HG03060 (cell line): ENCODE measurements around the gene CFAP251.

Experiments used
- ATAC-seq: cut with Tn5 transposase; IDR thresholded peaks from one replicate; pipeline ENCODE4 v1.9.1; 2021; ENCODE audit warnings: low read depth, moderate number of reproducible peaks; ENCODE audit not compliant: unreplicated experiment

Gene CFAP251

GRCh38 chr12:122001466-122002209 is 83.2 kb downstream of the CFAP251 start:
- ATAC-seq = no peak

DNA sequence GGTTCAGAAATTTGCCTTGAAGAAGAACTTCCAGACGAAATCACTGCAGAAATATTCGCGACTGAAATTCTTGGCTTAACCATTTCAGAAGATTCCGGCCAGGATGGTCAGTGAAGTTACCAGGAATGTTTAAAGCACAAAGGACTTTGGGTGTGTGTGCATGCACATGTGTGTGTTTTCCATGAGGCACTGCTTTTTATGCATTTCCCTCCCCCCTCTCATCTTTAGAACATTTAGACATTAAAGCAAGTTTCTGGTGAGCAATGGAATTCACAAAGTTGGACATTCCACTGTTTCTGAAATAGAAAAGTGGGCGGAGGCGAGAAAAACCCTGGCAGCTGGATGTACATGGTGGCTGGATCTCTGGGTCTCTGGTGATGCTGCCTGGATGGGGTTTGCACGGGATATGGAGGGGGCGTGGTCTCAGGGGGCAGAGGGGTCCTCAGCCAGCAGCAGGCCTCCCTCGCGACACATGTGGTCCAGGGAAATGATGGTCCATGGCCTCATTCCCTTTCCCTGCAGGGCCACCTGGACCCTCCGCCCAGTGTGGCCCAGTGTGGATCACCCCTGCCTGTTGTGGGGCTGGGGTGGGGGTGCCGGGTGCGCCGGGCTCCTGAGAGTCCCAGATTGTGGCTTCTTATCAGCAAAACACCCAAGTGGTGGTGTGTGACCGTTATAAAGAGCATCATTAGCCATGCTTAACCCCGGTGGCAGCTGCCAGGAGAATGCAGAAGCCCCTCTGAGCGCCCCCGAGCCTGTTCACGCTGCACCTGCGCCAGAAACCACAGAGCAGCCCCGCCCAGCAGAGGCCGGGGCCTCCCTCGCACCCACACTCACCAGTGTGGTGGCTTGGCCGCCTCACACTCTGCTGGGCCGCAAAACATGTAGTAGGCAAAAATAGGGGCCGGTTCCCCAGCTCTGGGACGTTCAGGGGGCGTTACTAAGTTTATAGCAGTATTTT is 85.5 kb downstream of the CFAP251 start:
- ATAC-seq = no peak

DNA sequence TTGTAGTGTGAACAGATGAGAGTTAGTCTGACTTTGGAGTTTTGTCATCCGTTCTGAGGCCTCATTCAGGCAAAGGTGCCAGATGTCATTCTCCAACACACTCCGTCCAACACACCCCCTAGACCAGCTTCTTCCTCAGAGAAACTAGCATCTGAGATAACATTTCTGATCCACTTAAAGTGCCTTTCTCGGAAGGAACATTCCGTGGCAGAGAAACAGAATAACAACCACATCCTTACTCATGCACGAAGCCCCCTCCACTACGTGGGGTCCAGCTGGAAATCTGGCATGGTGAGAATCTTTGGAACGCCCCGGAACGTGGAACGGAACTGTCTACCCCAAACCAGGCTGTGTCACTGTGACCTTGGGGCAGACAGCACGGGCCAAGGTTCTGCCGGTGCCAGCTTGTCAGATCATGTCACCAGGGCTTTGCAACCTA is 86.3 kb downstream of the CFAP251 start:
- no peak for ATAC-seq

DNA sequence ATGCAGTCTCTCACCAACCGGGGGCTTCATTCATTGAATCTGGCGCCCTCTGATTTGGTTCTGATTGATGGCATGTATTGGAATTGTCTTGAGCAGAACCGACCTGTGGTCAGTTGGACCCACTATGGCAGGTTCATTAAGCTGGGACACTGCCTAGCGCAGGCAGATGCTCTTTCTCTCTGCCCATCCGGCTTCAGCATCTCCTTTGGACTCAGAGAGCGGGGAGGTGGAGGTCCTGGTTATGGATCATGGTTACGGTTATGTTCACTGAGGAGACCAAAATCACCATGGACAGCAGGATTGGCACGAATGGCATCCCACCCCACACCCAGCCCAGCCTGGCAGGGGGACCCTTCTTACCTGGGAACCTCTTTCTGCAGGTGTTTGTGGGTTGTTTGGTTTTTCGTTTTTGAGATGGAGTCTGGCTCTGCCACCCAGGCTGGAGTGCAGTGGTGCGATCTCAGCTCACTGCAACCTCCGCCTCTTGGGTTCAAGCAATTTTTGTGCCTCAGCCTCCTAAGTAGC is 86.9 kb downstream of the CFAP251 start:
- no peak for ATAC-seq

DNA sequence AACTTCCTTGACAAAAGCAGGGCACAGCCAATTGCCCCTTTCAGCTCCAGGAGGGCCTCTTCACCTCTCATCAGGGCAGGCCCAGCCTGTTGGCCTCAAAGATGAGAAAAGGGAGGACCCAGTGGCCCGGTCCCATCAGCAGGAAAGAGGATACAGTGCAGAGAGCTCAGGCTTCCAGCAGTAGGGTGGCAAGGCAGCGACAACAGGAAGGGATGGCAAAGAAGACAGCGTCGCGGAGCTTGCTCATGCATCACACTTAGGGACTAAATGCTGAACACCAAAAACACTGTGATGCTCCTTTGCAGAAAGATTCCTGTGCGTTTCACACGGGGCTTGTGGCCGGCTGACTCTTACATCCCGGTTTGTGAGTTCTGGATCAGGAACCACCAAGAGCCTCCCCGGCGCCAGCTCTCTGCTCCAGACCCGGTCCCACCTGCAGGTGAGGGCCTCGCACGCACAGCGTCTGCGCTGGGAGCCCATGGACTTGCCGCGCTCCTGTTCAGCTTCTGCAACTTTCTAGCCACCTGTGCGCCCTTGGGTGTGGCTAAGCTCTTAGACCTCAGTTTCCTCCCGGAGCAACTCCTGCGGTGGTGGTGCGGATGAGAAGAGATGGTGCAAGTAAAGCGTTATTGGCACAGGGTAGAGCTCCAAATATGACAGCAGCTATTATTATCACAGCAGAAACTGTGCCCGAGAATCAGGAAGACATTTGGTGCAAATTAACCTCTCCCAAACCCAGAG is 88.0 kb downstream of the CFAP251 start:
- ATAC-seq = no peak

DNA sequence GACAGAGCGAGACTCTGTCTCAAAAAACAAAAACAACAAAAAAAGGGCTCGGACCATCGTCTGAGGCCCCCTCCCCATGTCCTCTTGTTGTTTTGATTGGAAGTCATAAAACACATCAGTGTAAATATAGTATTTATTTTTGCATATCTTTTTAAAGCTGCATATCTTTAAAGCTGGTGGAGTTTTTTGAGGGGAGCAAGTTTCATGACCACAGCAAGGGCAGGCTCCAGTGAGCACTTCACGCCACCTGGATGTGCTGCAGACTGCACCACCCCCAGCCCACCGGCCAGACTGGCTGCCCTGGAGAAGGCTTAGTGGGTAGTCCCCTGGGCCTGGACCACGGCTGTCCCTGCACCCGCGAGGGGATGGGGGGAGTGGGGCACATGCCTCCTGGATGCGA is 91.3 kb downstream of the CFAP251 start:
- ATAC-seq = no peak

DNA sequence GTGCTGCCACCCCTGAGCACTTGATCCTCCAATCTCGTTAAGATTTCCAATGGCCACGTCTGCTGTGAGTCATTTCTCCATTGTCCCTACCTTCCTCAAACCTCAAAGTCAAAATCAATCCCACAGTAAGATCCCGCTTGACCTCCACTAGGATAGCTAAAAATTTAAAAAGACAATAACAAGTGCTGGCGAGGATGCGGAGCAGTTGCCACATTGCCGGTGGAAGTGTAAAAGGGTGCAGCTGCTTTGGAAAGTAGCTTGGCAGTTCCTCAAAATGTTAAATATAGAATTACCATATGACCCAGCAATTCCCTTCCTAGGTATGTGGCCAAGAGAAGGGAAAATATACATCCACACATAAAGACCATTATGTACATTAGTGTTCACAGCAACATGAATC is 93.8 kb downstream of the CFAP251 start:
- ATAC-seq = no peak

GRCh38 chr12:122013136-122013535 is 94.7 kb downstream of the CFAP251 start:
- no peak for ATAC-seq

- ATAC-seq = no peak
These were observed 95.6 kb downstream of the CFAP251 start for GRCh38 chr12:122013791-122014590.

DNA sequence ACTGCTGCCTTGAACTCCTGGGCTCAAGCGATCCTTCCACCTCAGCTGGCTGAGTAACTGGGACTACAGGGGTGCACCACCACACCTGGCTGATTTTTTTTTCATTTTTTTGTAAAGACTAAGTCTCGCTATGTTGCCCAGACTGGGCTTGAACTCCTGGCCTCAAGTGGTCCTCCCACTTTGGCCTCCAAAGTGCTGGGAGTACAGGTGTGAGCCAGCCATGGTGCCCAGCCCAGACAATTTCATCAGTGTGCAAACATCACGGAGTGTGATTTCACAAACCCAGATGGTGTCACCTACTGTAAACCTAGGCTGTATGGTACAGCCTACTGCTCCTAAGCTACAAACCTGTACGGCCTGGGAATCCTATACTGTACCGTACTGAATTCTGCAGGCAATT is 96.4 kb downstream of the CFAP251 start:
- ATAC-seq = no peak

DNA sequence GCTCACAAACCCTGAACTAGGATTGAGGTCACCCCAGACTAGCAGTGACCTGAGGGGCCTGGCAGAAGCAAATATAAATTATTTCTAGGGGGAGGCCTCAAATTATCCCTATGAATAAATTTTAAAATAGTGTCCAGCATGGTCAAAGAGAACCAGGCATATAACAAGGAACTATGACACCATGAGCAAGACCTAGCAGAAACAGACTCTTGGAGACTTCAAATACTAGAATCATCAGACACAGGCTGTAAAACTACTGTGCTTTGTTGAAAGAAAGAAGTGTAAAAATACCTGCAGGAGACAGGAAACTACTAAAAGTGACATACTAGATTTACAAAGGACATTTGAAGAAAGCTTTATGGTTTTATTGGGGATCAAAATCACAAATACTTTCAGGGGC is 100.1 kb downstream of the CFAP251 start:
- ATAC-seq = no peak

GRCh38 chr12:122018937-122019336 is 100.5 kb downstream of the CFAP251 start:
- ATAC-seq = no peak

DNA sequence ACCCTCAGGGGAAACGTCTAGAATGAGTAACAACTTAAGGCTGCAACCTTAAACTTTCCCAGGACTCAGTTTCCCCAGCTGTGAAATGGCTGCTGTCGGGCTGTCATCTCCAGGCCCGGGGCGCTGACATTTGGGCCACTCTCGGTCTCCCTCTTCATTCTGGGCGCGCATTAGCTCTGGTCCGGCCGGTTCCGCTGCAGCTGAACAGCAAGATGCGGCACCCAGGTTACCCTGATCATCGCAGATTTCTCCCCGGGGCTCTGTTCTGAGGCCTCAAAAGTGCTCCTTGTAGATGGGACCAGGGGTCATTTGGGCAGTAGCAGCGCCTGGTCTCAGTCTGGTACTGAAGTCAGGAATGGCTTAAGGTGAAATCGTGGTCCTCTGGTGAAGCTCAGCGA is 102.4 kb downstream of the CFAP251 start:
- no peak for ATAC-seq

- ATAC-seq = no peak
These were observed 102.9 kb downstream of the CFAP251 start for GRCh38 chr12:122021193-122021821.

- no peak for ATAC-seq
These were observed 103.5 kb downstream of the CFAP251 start, which contains the start of gene BCL7A for GRCh38 chr12:122021822-122022392. Gene BCL7A (plus strand): TSS chr12:122021884. CDS start chr12:122022092, 208 bp downstream.

DNA sequence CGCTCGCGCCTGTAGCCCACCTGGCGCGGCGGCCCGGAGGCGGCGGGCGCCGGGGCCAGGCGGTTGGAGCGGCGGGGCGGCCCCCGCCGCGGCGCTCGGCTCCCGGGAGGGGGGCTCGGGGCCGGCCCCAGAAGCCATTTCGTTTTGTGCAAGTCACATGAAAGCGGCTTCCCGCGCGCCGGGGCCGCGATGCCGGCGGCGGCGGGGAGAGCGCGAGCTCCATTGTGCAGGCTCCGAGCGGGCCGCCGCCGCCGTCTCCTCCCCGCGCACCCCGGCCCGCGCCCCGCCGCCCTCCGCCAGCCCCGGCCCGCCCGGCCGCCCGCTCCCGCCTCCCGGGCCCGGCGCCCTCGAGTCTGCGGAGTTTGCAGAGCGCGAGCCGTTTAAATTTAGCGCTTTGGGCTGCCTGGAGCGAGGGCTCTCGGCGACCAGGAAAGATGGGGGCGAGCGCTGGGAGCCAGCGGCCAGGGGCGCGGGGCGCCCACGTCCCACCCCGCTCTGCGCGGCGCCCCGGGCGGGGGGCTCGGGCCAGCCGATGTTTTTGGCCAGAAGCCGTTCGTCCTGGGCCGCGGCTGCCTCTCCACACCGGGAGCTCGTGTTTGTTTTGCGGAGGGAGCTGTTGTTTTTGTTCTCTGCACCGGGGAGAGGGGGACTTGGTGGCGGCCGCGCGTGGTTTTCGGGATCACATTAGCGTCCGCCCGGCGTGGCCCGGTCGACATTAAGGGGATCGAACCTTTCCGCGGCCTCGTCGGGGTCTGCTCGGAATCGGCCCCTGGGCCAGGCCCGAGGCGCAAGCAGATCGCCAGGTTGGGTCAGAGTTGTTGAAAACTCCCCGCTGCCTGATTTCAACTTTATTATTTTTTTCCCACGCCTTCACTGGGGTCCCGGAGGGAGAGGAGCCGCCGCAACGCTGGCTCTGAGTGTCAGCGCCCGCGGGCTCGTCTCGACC is 104.3 kb downstream of the CFAP251 start:
- ATAC-seq = no peak

GRCh38 chr12:122023339-122024131 is 105.1 kb downstream of the CFAP251 start:
- ATAC-seq = no peak
